ENCODE data around the gene IL22RA1. TPM values are rescaled to one million over a fixed set of nuclear protein-coding genes. Genes with fewer than 3 reads are reported as not detected.

Gene IL22RA1
- total RNA-seq, 5 donors from 2014 or later (not counting 1 experiment from before 2014, with no cell fraction given): 0.13 to 0.15 TPM; not detected in 3

- Mint-ChIP-seq H3K4me1 (no peaks in the 10 kb centered on the region), H3K27ac (no peak overlapping the region), H3K27me3 (peaks cover 5% of the 10 kb centered on the region in 2 donors), H3K4me3 (no peak overlapping the region), H3K36me3 (no peaks in the 10 kb centered on the region), H3K9me3 (no peaks in the 10 kb centered on the region)
- Histone ChIP-seq H3K4me3 (ENCODE audit: control insufficient read depth in 1 of 2, extremely low read depth in 1 of 2, low read length in 1 of 2) (no peak overlapping the region), H3K27ac (ENCODE audit: low read length) (no peak overlapping the region), H3K4me1 (ENCODE audit: control insufficient read depth in 1 of 2, extremely low read depth in 1 of 2, insufficient read depth in 2 of 2, low read length in 2 of 2) (no peaks in the 10 kb centered on the region), H3K27me3 (replicated peaks in 1 of 2; ENCODE audit: control insufficient read depth in 2 of 2, extremely low read depth in 1 of 2, insufficient read depth in 2 of 2, low read length in 1 of 2) (peaks cover 0 to 34% of the 10 kb centered on the region in 2 experiments), H3K36me3 (ENCODE audit: control insufficient read depth in 2 of 2, extremely low read depth in 1 of 2, insufficient read depth in 1 of 2, low read length in 1 of 2) (no peaks in the 10 kb centered on the region), H3K9me3 (no peaks in the 10 kb centered on the region)
- no peak for DNase-seq
- CTCF ChIA-PET: no interaction called here
- ATAC-seq (replicated peaks in 1 of 4): no peak
- 32% methylated on average over 4 of the region's 14 CpGs for WGBS (ENCODE audit: insufficient coverage)
- POLR2A ChIA-PET: no interaction called here
Observed at GRCh38 chr1:24089027-24089742, 53.8 kb downstream of the IL22RA1 start.

DNA sequence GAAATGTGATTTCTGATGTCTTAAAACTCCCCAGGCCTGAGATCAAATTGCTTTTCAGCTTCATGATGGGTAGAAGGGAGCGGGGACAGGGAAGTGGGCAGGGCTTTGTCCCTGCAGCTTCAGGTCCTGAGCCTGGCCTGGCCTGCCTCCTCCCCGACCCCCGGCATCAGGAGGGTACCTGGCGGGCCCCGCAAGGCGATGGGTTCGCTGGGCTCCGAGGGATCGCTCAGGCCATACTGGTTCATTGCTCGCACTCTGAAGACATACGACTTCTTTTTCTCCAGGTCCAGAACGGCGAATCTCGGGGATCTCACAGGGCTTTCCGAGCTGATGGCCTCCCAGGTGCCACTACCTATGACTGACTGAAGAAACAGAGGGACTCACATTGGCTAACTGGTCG is 56.5 kb downstream of the IL22RA1 start:
- CTCF ChIA-PET: no interaction called here
- Mint-ChIP-seq H3K36me3 (no peaks in the 10 kb centered on the region), H3K27ac (no peak overlapping the region), H3K4me1 (no peaks in the 10 kb centered on the region), H3K27me3 (peaks cover 5% of the 10 kb centered on the region in 2 donors), H3K4me3 (no peak overlapping the region), H3K9me3 (no peaks in the 10 kb centered on the region)
- ATAC-seq (replicated peaks in 1 of 4): no peak
- H3K36me3 ChIP-seq (ENCODE audit: control insufficient read depth in 2 of 2, extremely low read depth in 1 of 2, insufficient read depth in 1 of 2, low read length in 1 of 2): no peaks in the 10 kb centered on the region
- H3K27ac ChIP-seq (ENCODE audit: low read length): no peak overlapping the region
- H3K4me1 ChIP-seq (ENCODE audit: control insufficient read depth in 1 of 2, extremely low read depth in 1 of 2, insufficient read depth in 2 of 2, low read length in 2 of 2): no peaks in the 10 kb centered on the region
- POLR2A ChIA-PET: interaction anchor here in 1 of 2 donors (0.6 kb wide), 1 partner anchor 1962 kb away, joined by 6 read pairs; no protein-coding TSS in a partner anchor
- H3K9me3 ChIP-seq: no peaks in the 10 kb centered on the region
- 90% methylated on average over 16 of the region's 16 CpGs for WGBS (ENCODE audit: insufficient coverage)
- DNase-seq: no peak
- H3K27me3 ChIP-seq (replicated peaks in 1 of 2; ENCODE audit: control insufficient read depth in 2 of 2, extremely low read depth in 1 of 2, insufficient read depth in 2 of 2, low read length in 1 of 2): peaks cover 0 to 30% of the 10 kb centered on the region in 2 experiments
- H3K4me3 ChIP-seq (ENCODE audit: control insufficient read depth in 1 of 2, extremely low read depth in 1 of 2, low read length in 1 of 2): no peak overlapping the region

GRCh38 chr1:24085546-24085945 is 57.4 kb downstream of the IL22RA1 start:
- WGBS (ENCODE audit: insufficient coverage): no CpG with 5 or more reads among the region's 3 CpGs
- H3K4me3 Mint-ChIP-seq: no peak overlapping the region
- H3K27me3 Mint-ChIP-seq: peaks cover 2 to 5% of the 10 kb centered on the region in 2 donors
- DNase-seq (no peak), ATAC-seq (replicated peaks in 1 of 4) (no peak)
- H3K4me3 ChIP-seq (ENCODE audit: control insufficient read depth in 1 of 2, extremely low read depth in 1 of 2, low read length in 1 of 2): no peak overlapping the region
- H3K27me3 ChIP-seq (replicated peaks in 1 of 2; ENCODE audit: control insufficient read depth in 2 of 2, extremely low read depth in 1 of 2, insufficient read depth in 2 of 2, low read length in 1 of 2): peaks cover 0 to 24% of the 10 kb centered on the region in 2 experiments
- no peaks in the 10 kb centered on the region for H3K36me3 ChIP-seq (ENCODE audit: control insufficient read depth in 2 of 2, extremely low read depth in 1 of 2, insufficient read depth in 1 of 2, low read length in 1 of 2)
- H3K36me3 Mint-ChIP-seq: no peaks in the 10 kb centered on the region
- no peaks in the 10 kb centered on the region for H3K9me3 ChIP-seq
- no peaks in the 10 kb centered on the region for H3K9me3 Mint-ChIP-seq
- no peaks in the 10 kb centered on the region for H3K4me1 ChIP-seq (ENCODE audit: control insufficient read depth in 1 of 2, extremely low read depth in 1 of 2, insufficient read depth in 2 of 2, low read length in 2 of 2)
- no peak overlapping the region for H3K27ac ChIP-seq (ENCODE audit: low read length)
- ChIA-PET CTCF (no interaction called here), POLR2A (no interaction called here)
- no peaks in the 10 kb centered on the region for H3K4me1 Mint-ChIP-seq
- H3K27ac Mint-ChIP-seq: no peak overlapping the region

GRCh38 chr1:24085007-24085406 is 57.9 kb downstream of the IL22RA1 start:
- H3K4me3 ChIP-seq (ENCODE audit: control insufficient read depth in 1 of 2, extremely low read depth in 1 of 2, low read length in 1 of 2): no peak overlapping the region
- ChIA-PET CTCF (interaction anchor here in 1 of 2 donors (0.7 kb wide), 2 partner anchors 24 to 300 kb away, joined by 3 read pairs; no protein-coding TSS in a partner anchor), POLR2A (no interaction called here)
- no peaks in the 10 kb centered on the region for H3K9me3 ChIP-seq
- peaks cover 0 to 22% of the 10 kb centered on the region in 2 experiments for H3K27me3 ChIP-seq (replicated peaks in 1 of 2; ENCODE audit: control insufficient read depth in 2 of 2, extremely low read depth in 1 of 2, insufficient read depth in 2 of 2, low read length in 1 of 2)
- no peaks in the 10 kb centered on the region for H3K36me3 ChIP-seq (ENCODE audit: control insufficient read depth in 2 of 2, extremely low read depth in 1 of 2, insufficient read depth in 1 of 2, low read length in 1 of 2)
- H3K4me1 ChIP-seq (ENCODE audit: control insufficient read depth in 1 of 2, extremely low read depth in 1 of 2, insufficient read depth in 2 of 2, low read length in 2 of 2): no peaks in the 10 kb centered on the region
- no peaks in the 10 kb centered on the region for H3K4me1 Mint-ChIP-seq
- DNase-seq: no peak
- ATAC-seq (replicated peaks in 1 of 4): no peak
- no peak overlapping the region for H3K27ac Mint-ChIP-seq
- no peaks in the 10 kb centered on the region for H3K9me3 Mint-ChIP-seq
- peaks cover 2 to 5% of the 10 kb centered on the region in 2 donors for H3K27me3 Mint-ChIP-seq
- H3K36me3 Mint-ChIP-seq: no peaks in the 10 kb centered on the region
- H3K4me3 Mint-ChIP-seq: no peak overlapping the region
- H3K27ac ChIP-seq (ENCODE audit: low read length): no peak overlapping the region

GRCh38 chr1:24084050-24084449 is 58.9 kb downstream of the IL22RA1 start:
- Mint-ChIP-seq H3K36me3 (no peaks in the 10 kb centered on the region), H3K4me3 (no peak overlapping the region), H3K27ac (no peak overlapping the region), H3K4me1 (no peaks in the 10 kb centered on the region), H3K27me3 (peaks cover 2 to 5% of the 10 kb centered on the region in 2 donors), H3K9me3 (no peaks in the 10 kb centered on the region)
- H3K27ac ChIP-seq (ENCODE audit: low read length): no peak overlapping the region
- no CpG with 5 or more reads among the region's 7 CpGs for WGBS (ENCODE audit: insufficient coverage)
- no peak for ATAC-seq (replicated peaks in 1 of 4)
- no peaks in the 10 kb centered on the region for H3K4me1 ChIP-seq (ENCODE audit: control insufficient read depth in 1 of 2, extremely low read depth in 1 of 2, insufficient read depth in 2 of 2, low read length in 2 of 2)
- ChIA-PET POLR2A (no interaction called here), CTCF (interaction anchor here in 1 of 2 donors (0.5 kb wide), 1 partner anchor 7 kb away, joined by 5 read pairs; no protein-coding TSS in a partner anchor)
- peaks cover 0 to 19% of the 10 kb centered on the region in 2 experiments for H3K27me3 ChIP-seq (replicated peaks in 1 of 2; ENCODE audit: control insufficient read depth in 2 of 2, extremely low read depth in 1 of 2, insufficient read depth in 2 of 2, low read length in 1 of 2)
- DNase-seq: no peak
- H3K4me3 ChIP-seq (ENCODE audit: control insufficient read depth in 1 of 2, extremely low read depth in 1 of 2, low read length in 1 of 2): no peak overlapping the region
- H3K36me3 ChIP-seq (ENCODE audit: control insufficient read depth in 2 of 2, extremely low read depth in 1 of 2, insufficient read depth in 1 of 2, low read length in 1 of 2): no peaks in the 10 kb centered on the region
- no peaks in the 10 kb centered on the region for H3K9me3 ChIP-seq

GRCh38 chr1:24082372-24082771 is 60.6 kb downstream of the IL22RA1 start:
- Mint-ChIP-seq H3K9me3 (no peaks in the 10 kb centered on the region), H3K27me3 (peaks cover under 1 to 2% of the 10 kb centered on the region in 2 donors), H3K36me3 (no peaks in the 10 kb centered on the region), H3K4me3 (no peak overlapping the region), H3K27ac (no peak overlapping the region), H3K4me1 (no peaks in the 10 kb centered on the region)
- ChIA-PET POLR2A (no interaction called here), CTCF (no interaction called here)
- H3K27ac ChIP-seq (ENCODE audit: low read length): no peak overlapping the region
- no peaks in the 10 kb centered on the region for H3K36me3 ChIP-seq (ENCODE audit: control insufficient read depth in 2 of 2, extremely low read depth in 1 of 2, insufficient read depth in 1 of 2, low read length in 1 of 2)
- WGBS (ENCODE audit: insufficient coverage): 81% methylated on average over 8 of the region's 8 CpGs
- H3K4me3 ChIP-seq (ENCODE audit: control insufficient read depth in 1 of 2, extremely low read depth in 1 of 2, low read length in 1 of 2): no peak overlapping the region
- H3K9me3 ChIP-seq: no peaks in the 10 kb centered on the region
- DNase-seq (no peak), ATAC-seq (replicated peaks in 1 of 4) (no peak)
- H3K4me1 ChIP-seq (ENCODE audit: control insufficient read depth in 1 of 2, extremely low read depth in 1 of 2, insufficient read depth in 2 of 2, low read length in 2 of 2): no peaks in the 10 kb centered on the region
- H3K27me3 ChIP-seq (replicated peaks in 1 of 2; ENCODE audit: control insufficient read depth in 2 of 2, extremely low read depth in 1 of 2, insufficient read depth in 2 of 2, low read length in 1 of 2): peaks cover 0 to 17% of the 10 kb centered on the region in 2 experiments
